Small intestine (tissue), 7 donors: ENCODE data around the gene ADCY3. TPM values are rescaled to one million over a fixed set of nuclear protein-coding genes. Genes with fewer than 3 reads are reported as not detected.

Experiments
- DNase-seq, 2 donors: peaks; one replicate each; pipeline versions ENCODE4 v3.0.0 to v3.0.0-alpha.2; 2013
- FAIRE-seq: peaks from 2 replicates; lab custom pipeline; 2012; peaks lifted over from hg19 to GRCh38; lab: Jason Lieb, UNC
- H3K27ac ChIP-seq, 3 donors: one replicate each; pipeline ENCODE4 v1.5.1; 2013; ENCODE audit warnings: low read length in 2 of 3, mild to moderate bottlenecking in 2 of 3, control low read depth in 1 of 3, inconsistent platforms in 1 of 3, low read depth in 1 of 3, moderate library complexity in 1 of 3
- H3K27me3 ChIP-seq, 3 donors: one replicate each; pipeline ENCODE4 v1.6.1; 2013; ENCODE audit warnings: low read length in 3 of 3, inconsistent platforms in 1 of 3; ENCODE audit not compliant: control insufficient read depth in 3 of 3, insufficient read depth in 3 of 3
- H3K36me3 ChIP-seq, 3 donors: one replicate each; pipeline ENCODE4 v1.6.1; 2013; ENCODE audit warnings: low read length in 3 of 3, inconsistent platforms in 1 of 3, low read depth in 1 of 3, mild to moderate bottlenecking in 1 of 3, moderate library complexity in 1 of 3; ENCODE audit not compliant: control insufficient read depth in 3 of 3, insufficient read depth in 2 of 3
- H3K4me1 ChIP-seq, 3 donors: one replicate each; pipeline ENCODE4 v1.6.1; 2013; ENCODE audit warnings: low read length in 2 of 3, inconsistent platforms in 1 of 3, low read depth in 1 of 3, mild to moderate bottlenecking in 1 of 3, moderate library complexity in 1 of 3; ENCODE audit not compliant: control insufficient read depth in 3 of 3, insufficient read depth in 2 of 3
- H3K4me3 ChIP-seq, 3 donors: one replicate each; pipeline ENCODE4 v1.5.1; 2013; ENCODE audit warnings: low read length in 3 of 3, control low read depth in 1 of 3, inconsistent platforms in 1 of 3, low read depth in 1 of 3, mild to moderate bottlenecking in 1 of 3, moderate library complexity in 1 of 3
- H3K9me3 ChIP-seq, 2 donors: one replicate each; pipeline ENCODE4 v1.6.1; 2013; ENCODE audit warnings: low read depth in 1 of 2, low read length in 1 of 2; ENCODE audit not compliant: control insufficient read depth in 2 of 2, insufficient read depth in 1 of 2
- WGBS, 3 donors: extraction: QIAGEN DNeasy Blood & Tissue Kit; methylation state at CpG; one replicate each; pipeline ENCODE4 v1.1.7; 2013; 5-methylcytosine and 5-hydroxymethylcytosine counted together
- polyA plus RNA-seq, 4 donors: library from polyadenylated mRNA; stranded (reverse) in 3 of 4; unstranded in 1 of 4; fragments of 200-250 nt in 3 of 4; fragments of 120-200 nt in 1 of 4; gene quantifications; one replicate each; pipeline versions ENCODE4 v1.2.1 to v1.2.3, GENCODE V29; 2013
- donor health status: healthy with polysubstance abuse.
- donor health status: control.
- donor health status: control.
- donor health status: Bipolar disorder and iron deficiency.
- donor health status: healthy.

Gene ADCY3
- polyA plus RNA-seq, 4 donors, result 3.6 to 36.3 (median 9.8) TPM

GRCh38 chr2:24866946-24867345 is 53.1 kb downstream of the ADCY3 start:
- no peaks in the 10 kb centered on the region for H3K27me3 ChIP-seq
- no peak for DNase-seq
- no peak for FAIRE-seq
- H3K27ac ChIP-seq, result no peak overlapping the region
- no peaks in the 10 kb centered on the region for H3K4me1 ChIP-seq
- peaks cover 0 to 12% (median 0%) of the 10 kb centered on the region in 3 donors for H3K36me3 ChIP-seq
- no peak overlapping the region for H3K4me3 ChIP-seq
- H3K9me3 ChIP-seq, result no peaks in the 10 kb centered on the region
- 92 to 98% (median 94%) methylated on average over 6 of the region's 6 CpGs for WGBS, 3 donors

GRCh38 chr2:24863641-24864040 is 56.4 kb downstream of the ADCY3 start:
- FAIRE-seq (no peak), DNase-seq (no peak)
- Histone ChIP-seq H3K27me3 (no peaks in the 10 kb centered on the region), H3K27ac (no peak overlapping the region), H3K4me1 (no peaks in the 10 kb centered on the region), H3K9me3 (no peaks in the 10 kb centered on the region), H3K4me3 (no peak overlapping the region), H3K36me3 (peaks cover 0 to 5% (median 0%) of the 10 kb centered on the region in 3 donors)
- WGBS, 3 donors, result 81 to 86% (median 81%) methylated on average over 3 of the region's 3 CpGs

- H3K4me1 ChIP-seq, result peaks cover 0 to 6% (median 0%) of the 10 kb centered on the region in 3 donors
- no peaks in the 10 kb centered on the region for H3K9me3 ChIP-seq
- peaks cover 0 to 4% (median 0%) of the 10 kb centered on the region in 3 donors for H3K36me3 ChIP-seq
- FAIRE-seq (no peak), DNase-seq (no peak)
- no peak overlapping the region for H3K4me3 ChIP-seq
- 83 to 90% (median 86%) methylated on average over 11 of the region's 11 CpGs for WGBS, 3 donors
- no peaks in the 10 kb centered on the region for H3K27me3 ChIP-seq
- H3K27ac ChIP-seq, result peak overlapping the region in 1 of 3 donors; percentile 2
Measured at GRCh38 chr2:24861500-24861899, 58.5 kb downstream of the ADCY3 start.

- Histone ChIP-seq H3K9me3 (no peaks in the 10 kb centered on the region), H3K27ac (no peak overlapping the region), H3K27me3 (no peaks in the 10 kb centered on the region), H3K36me3 (peaks cover 0 to 5% (median 0%) of the 10 kb centered on the region in 3 donors), H3K4me1 (peaks cover 0 to 15% (median 0%) of the 10 kb centered on the region in 3 donors), H3K4me3 (no peak overlapping the region)
- DNase-seq, result no peak
- no peak for FAIRE-seq
- WGBS, 3 donors, result 94 to 98% (median 95%) methylated on average over 7 of the region's 7 CpGs
Measured at GRCh38 chr2:24860631-24861030, 59.4 kb downstream of the ADCY3 start.

GRCh38 chr2:24859968-24860600 is 60.0 kb downstream of the ADCY3 start:
- DNase-seq, result peak; percentile 20 to 28

GRCh38 chr2:24858996-24859395 is 61.0 kb downstream of the ADCY3 start:
- Histone ChIP-seq H3K27ac (no peak overlapping the region), H3K4me3 (no peak overlapping the region), H3K4me1 (peaks cover 0 to 21% (median 0%) of the 10 kb centered on the region in 3 donors), H3K9me3 (no peaks in the 10 kb centered on the region), H3K27me3 (no peaks in the 10 kb centered on the region), H3K36me3 (peaks cover 0 to 5% (median 0%) of the 10 kb centered on the region in 3 donors)
- DNase-seq, result no peak
- 92 to 97% (median 95%) methylated on average over 13 of the region's 13 CpGs for WGBS, 3 donors
- no peak for FAIRE-seq

More at GRCh38 chr2:24859968-24860600, 60.0 kb downstream of the ADCY3 start:
- Histone ChIP-seq H3K4me3 (no peak overlapping the region), H3K27me3 (no peaks in the 10 kb centered on the region), H3K36me3 (peaks cover 0 to 5% (median 0%) of the 10 kb centered on the region in 3 donors), H3K27ac (no peak overlapping the region), H3K4me1 (peaks cover 0 to 20% (median 0%) of the 10 kb centered on the region in 3 donors), H3K9me3 (no peaks in the 10 kb centered on the region)
- 32 to 75% (median 54%) methylated on average over 15 of the region's 15 CpGs for WGBS, 3 donors
- FAIRE-seq, result no peak

GRCh38 chr2:24857746-24858145 is 62.3 kb downstream of the ADCY3 start:
- H3K27me3 ChIP-seq, result no peaks in the 10 kb centered on the region
- no peaks in the 10 kb centered on the region for H3K9me3 ChIP-seq
- WGBS, 3 donors, result 93 to 96% (median 93%) methylated on average over 6 of the region's 6 CpGs
- peaks cover 0 to 5% (median 0%) of the 10 kb centered on the region in 3 donors for H3K36me3 ChIP-seq
- H3K27ac ChIP-seq, result peak overlapping the region in 1 of 3 donors; percentile 23
- FAIRE-seq, result no peak
- DNase-seq, result no peak
- no peak overlapping the region for H3K4me3 ChIP-seq
- peaks cover 0 to 21% (median 0%) of the 10 kb centered on the region in 3 donors for H3K4me1 ChIP-seq

GRCh38 chr2:24856791-24857211 is 63.2 kb downstream of the ADCY3 start:
- no peak overlapping the region for H3K4me3 ChIP-seq
- no peak for FAIRE-seq
- H3K9me3 ChIP-seq, result no peaks in the 10 kb centered on the region
- DNase-seq, result no peak
- 65 to 79% (median 73%) methylated on average over 5 of the region's 5 CpGs for WGBS, 3 donors
- no peaks in the 10 kb centered on the region for H3K27me3 ChIP-seq
- peak overlapping the region in 1 of 3 donors; percentile 32 for H3K27ac ChIP-seq
- H3K4me1 ChIP-seq, result peaks cover 0 to 21% (median 0%) of the 10 kb centered on the region in 3 donors
- H3K36me3 ChIP-seq, result peaks cover 0 to 11% (median 0%) of the 10 kb centered on the region in 3 donors
